ENCODE data around the gene MAP4K4. TPM values are rescaled to one million over a fixed set of nuclear protein-coding genes. Genes with fewer than 3 reads are reported as not detected.

MAP4K4 gene
- total RNA-seq, 1 donor from 2014 or later: 175 TPM

GRCh38 chr2:101665312-101665711 is 32.2 kb upstream of the MAP4K4 start:
- no peaks in the 10 kb centered on the region for H3K4me1 Mint-ChIP-seq
- no peaks in the 10 kb centered on the region for H3K27me3 Mint-ChIP-seq (ENCODE audit: low read depth)
- peaks cover 1% of the 10 kb centered on the region for H3K36me3 Mint-ChIP-seq
- TF ChIP-seq CTCF (IDR thresholded peaks at IDR 0.05; ENCODE audit: unreplicated experiment): no peak
- no peak for DNase-seq (ENCODE audit: low spot score in 2 of 2, unreplicated experiment in 2 of 2)
- no peak overlapping the region for H3K27ac Mint-ChIP-seq
- peaks cover 5% of the 10 kb centered on the region for H3K9me3 Mint-ChIP-seq
- no peak overlapping the region for H3K4me3 Mint-ChIP-seq

- H3K27me3 Mint-ChIP-seq (ENCODE audit: low read depth): no peaks in the 10 kb centered on the region
- no peak for DNase-seq (ENCODE audit: low spot score in 2 of 2, unreplicated experiment in 2 of 2)
- no peaks in the 10 kb centered on the region for H3K4me1 Mint-ChIP-seq
- no peak overlapping the region for H3K27ac Mint-ChIP-seq
- H3K36me3 Mint-ChIP-seq: peaks cover 3% of the 10 kb centered on the region
- H3K4me3 Mint-ChIP-seq: no peak overlapping the region
- no peak for TF ChIP-seq CTCF (IDR thresholded peaks at IDR 0.05; ENCODE audit: unreplicated experiment)
- peaks cover 18% of the 10 kb centered on the region for H3K9me3 Mint-ChIP-seq
These were observed 29.7 kb upstream of the MAP4K4 start for GRCh38 chr2:101667823-101668222.

- no peak overlapping the region for H3K27ac Mint-ChIP-seq
- H3K4me1 Mint-ChIP-seq: no peaks in the 10 kb centered on the region
- no peak overlapping the region for H3K4me3 Mint-ChIP-seq
- no peak for DNase-seq (ENCODE audit: low spot score in 2 of 2, unreplicated experiment in 2 of 2)
- H3K27me3 Mint-ChIP-seq (ENCODE audit: low read depth): no peaks in the 10 kb centered on the region
- H3K9me3 Mint-ChIP-seq: peaks cover 18% of the 10 kb centered on the region
- H3K36me3 Mint-ChIP-seq: peaks cover 3% of the 10 kb centered on the region
- no peak for TF ChIP-seq CTCF (IDR thresholded peaks at IDR 0.05; ENCODE audit: unreplicated experiment)
These were observed 25.5 kb upstream of the MAP4K4 start for GRCh38 chr2:101672047-101672446.

- no peak for DNase-seq (ENCODE audit: low spot score in 2 of 2, unreplicated experiment in 2 of 2)
- Mint-ChIP-seq H3K4me1 (peaks cover 2% of the 10 kb centered on the region), H3K27ac (no peak overlapping the region), H3K9me3 (peaks cover 25% of the 10 kb centered on the region), H3K4me3 (no peak overlapping the region), H3K27me3 (ENCODE audit: low read depth) (no peaks in the 10 kb centered on the region), H3K36me3 (peaks cover 3% of the 10 kb centered on the region)
- TF ChIP-seq CTCF (IDR thresholded peaks at IDR 0.05; ENCODE audit: unreplicated experiment): no peak
These were observed 23.6 kb upstream of the MAP4K4 start for GRCh38 chr2:101673920-101674319.

- Mint-ChIP-seq H3K36me3 (no peaks in the 10 kb centered on the region), H3K9me3 (peaks cover 21% of the 10 kb centered on the region), H3K4me3 (no peak overlapping the region), H3K4me1 (peaks cover 12% of the 10 kb centered on the region), H3K27ac (no peak overlapping the region), H3K27me3 (ENCODE audit: low read depth) (no peaks in the 10 kb centered on the region)
- TF ChIP-seq CTCF (IDR thresholded peaks at IDR 0.05; ENCODE audit: unreplicated experiment): no peak
- DNase-seq (ENCODE audit: low spot score in 2 of 2, unreplicated experiment in 2 of 2): no peak
These were observed 22.0 kb upstream of the MAP4K4 start for GRCh38 chr2:101675512-101675911.

GRCh38 chr2:101676674-101677073 is 20.8 kb upstream of the MAP4K4 start:
- Mint-ChIP-seq H3K4me1 (peaks cover 12% of the 10 kb centered on the region), H3K27ac (no peak overlapping the region), H3K27me3 (ENCODE audit: low read depth) (no peaks in the 10 kb centered on the region), H3K9me3 (peaks cover 18% of the 10 kb centered on the region), H3K4me3 (no peak overlapping the region), H3K36me3 (no peaks in the 10 kb centered on the region)
- no peak for DNase-seq (ENCODE audit: low spot score in 2 of 2, unreplicated experiment in 2 of 2)
- TF ChIP-seq CTCF (IDR thresholded peaks at IDR 0.05; ENCODE audit: unreplicated experiment): no peak

All from mesothelial cell of epicardium (in vitro differentiated cells).